Activated CD4-positive, CD25-positive, alpha-beta regulatory T cell treated with anti-CD3 and anti-CD28 coated beads, Interleukin-2, amount 50 U/mL, for 72 hours (primary cell): ENCODE measurements around the gene LDAH.

Experiments
- DNase-seq: peaks from one replicate; pipeline ENCODE4 v3.0.0; 2021

Gene LDAH

DNA sequence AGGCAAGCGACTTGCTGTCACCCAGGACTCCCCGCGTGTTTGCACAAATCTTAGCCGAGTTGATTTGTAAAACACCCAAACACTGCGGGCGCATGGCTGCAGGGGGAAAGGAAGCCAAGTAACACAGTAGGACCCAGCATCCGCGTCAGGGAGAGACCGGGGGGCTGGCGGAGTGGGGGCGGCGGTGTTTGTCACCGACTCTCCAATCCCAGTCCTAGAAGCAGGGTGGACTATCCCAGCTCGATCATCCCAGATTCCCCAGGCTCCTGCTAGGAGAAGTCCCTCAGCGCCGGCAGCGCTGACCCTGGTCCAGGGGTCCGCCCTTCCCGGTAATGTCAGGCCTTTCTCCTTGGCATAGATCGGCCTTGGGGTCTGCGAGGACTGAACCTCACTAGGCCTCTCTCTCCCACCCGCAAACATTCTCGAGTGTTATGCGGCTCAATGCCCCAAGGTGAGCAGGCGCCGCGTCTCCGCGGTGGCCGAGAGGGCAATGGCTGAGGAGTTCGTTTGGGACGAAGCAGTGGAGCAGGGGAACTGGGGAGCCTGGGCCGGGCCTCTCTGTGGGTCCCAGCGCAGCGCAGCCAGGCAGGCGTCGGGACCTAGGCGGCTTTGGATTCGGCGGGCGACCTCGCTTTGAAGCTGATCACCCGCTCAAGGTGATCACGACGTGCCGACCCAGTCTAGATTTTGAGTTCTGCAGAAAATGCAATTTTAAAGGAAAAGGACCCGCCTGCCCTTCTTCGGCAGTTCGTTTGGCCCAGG lies 157.5 kb downstream of the LDAH start:
- DNase-seq: no peak

- no peak for DNase-seq
Measured at GRCh38 chr2:20664431-20665242, 158.3 kb downstream of the LDAH start.

GRCh38 chr2:20664071-20664390 lies 158.9 kb downstream of the LDAH start:
- no peak for DNase-seq

DNA sequence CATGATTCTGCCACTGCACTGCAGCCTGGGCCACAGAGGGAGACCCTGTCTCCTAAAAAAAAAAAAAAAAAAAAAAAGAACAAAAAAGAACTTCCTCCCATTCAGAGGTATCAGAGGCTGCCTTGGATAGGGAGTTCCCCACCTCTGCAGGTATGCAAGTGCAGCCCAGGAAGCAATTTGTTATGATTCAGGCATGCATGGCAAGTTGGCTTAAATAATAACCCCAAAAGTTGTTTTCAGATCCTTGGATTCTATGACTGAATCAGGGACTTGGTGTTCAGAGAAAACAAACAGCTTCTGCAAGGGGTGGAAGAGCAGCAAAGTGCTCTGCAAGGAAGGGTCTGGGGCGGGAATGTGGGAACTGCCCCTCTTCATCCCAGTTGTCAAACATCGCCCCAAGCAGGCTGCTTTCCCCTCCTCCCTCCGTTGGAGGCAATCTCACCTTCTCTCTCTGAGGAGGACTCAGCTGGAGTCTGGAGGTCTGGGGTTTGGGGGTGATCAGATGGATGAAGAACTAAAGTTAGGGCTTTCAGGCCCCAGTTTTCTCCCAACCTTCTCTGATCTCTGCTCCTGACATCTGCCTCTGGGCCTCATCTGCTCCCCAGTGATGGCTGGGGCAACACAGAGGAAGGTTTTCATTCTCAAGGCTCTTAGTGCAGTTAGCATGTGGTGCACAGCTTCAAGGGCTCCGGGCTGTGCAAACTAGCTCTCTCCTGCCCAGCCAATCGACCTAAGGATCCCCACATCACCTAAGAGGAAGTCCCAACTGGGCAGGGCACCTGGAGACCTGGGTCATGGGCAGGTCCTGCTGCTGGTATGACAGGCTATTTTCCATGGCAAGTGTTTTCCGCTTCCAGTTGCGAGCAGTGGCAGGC lies 159.5 kb downstream of the LDAH start:
- peak; percentile 17 for DNase-seq

DNA sequence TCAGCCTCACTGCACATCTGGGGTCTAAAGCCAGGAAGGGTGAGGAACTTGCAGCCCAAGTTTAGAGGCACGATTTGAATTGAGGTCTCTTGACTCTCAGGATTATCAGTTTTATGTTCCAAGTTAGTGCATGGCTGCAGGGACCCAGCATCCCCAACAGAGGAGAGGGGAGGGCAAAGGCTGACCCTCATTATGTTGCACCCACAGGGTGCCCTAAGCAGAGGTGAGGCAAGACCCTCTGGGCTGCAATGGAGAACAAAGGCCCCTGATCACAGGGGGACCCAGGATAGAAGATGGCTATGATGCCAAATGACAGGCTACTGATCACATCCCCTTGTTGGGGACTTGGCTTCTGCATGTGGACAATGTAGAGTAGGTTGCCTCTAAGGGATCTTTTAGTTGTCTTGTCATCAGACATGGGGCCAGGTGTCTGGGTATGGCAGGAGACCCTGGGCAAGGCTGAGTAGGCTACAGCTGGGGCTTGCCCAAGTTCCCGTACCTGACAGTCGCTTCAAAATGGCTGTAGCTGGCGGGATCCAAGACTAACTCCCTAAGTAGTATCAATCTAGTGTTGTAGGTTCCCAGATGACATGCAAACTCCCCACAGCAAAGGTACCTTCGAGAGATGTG lies 160.5 kb downstream of the LDAH start:
- DNase-seq: peak; percentile 21

DNA sequence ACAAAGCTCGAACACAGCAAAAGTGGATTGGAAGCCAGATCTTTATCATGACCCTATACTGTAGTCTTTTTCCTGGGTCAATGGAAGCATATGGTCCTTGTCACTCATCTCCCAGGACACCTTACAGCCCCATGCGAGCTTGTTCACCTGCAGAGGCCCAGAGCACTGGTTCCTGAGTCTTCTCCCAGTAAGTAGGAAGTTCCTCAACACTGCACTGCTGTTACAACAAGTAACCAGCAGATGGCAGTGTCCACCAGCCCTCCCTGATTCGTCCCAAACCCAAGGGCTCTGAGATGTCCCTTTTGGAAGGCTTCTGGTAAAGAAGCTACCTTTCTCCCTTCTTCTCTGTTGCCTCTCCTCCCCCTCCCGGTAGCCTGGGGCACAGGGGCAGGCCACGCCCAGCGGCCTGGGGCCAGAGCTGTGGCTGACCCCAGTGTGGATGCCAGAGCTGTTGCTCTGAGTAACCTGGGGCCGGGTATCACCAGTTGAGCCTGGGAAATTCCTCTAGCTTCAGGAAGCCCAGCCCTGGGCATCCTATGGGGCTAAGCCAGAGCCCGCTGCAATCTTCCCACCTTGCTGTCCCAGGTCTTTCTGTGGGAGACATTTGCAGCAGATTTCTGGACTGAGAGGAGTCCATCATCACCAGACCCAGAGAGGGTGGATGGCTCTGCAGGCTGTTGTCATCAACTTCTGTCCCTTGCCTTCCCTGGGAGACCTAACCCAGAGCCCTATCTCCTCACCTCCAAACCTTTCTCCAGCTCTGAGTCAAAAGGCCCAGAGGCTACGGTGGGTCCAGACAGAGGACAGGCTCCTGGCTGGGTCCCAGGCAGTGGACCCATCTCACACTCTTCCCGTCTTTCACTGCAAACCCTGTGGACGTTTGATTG lies 161.2 kb downstream of the LDAH start:
- DNase-seq: peak; percentile 65

GRCh38 chr2:20660506-20661420 lies 162.1 kb downstream of the LDAH start:
- DNase-seq: no peak

- DNase-seq: no peak
Measured at GRCh38 chr2:20657522-20658235, 165.2 kb downstream of the LDAH start.

DNA sequence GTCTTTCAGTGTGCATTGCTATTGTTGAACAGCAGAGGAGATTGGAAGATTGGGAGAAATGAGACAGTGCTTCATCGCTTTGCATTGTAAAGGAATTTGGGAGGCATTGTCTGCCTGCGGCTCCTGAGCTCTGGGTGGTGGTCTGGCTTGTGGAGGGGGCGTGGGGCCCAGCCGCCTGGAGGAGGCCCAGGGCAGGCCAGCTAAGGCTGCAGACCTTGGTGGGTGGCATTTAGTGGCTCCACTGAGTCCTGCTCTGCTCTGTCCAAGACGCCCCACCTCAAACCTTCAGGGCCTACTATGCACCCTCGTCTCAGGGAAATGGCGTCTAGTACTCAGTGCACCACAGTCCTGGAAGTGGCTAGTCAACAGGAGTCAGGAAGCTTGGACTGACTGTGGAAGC lies 166.3 kb downstream of the LDAH start:
- no peak for DNase-seq

GRCh38 chr2:20654535-20654813 lies 168.4 kb downstream of the LDAH start:
- no peak for DNase-seq

DNA sequence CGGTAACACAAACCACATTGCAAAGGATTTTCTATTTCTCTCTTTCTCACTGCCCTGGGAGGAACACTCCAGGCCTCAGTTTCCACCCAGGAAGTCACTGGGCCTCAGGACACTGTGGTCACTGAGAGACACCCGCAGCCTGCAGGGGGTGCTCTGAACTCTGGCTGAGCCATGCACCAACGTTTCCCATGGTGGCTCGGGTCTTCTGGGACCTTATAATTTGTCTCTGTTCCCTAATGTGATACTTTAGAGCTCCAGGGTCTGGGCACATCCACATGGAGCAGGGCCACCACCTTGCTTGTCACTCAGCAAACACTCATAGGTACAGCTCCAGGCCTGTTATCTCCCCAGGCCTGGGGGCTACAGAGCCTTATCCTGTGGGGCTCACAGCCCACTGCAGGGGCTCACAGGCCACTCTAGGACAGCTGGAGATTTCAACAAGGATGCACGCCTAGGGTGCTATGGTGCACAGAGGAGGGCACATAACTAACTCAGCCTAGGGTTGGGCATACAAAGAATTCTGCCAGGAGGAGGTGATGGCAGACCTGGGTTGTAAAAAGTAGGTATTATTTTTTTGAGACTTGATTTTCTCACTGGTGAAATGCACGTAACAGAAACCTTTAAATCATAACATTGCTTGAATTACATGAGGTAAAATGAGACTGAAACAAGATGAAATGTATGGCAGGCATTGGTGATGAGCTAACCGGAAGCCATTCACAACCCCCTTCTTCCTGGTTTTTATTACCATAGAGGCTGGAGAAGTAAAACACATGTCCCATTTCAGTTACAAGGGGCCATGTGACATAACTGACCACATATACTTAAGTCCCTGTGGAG lies 169.0 kb downstream of the LDAH start:
- DNase-seq: no peak

DNA sequence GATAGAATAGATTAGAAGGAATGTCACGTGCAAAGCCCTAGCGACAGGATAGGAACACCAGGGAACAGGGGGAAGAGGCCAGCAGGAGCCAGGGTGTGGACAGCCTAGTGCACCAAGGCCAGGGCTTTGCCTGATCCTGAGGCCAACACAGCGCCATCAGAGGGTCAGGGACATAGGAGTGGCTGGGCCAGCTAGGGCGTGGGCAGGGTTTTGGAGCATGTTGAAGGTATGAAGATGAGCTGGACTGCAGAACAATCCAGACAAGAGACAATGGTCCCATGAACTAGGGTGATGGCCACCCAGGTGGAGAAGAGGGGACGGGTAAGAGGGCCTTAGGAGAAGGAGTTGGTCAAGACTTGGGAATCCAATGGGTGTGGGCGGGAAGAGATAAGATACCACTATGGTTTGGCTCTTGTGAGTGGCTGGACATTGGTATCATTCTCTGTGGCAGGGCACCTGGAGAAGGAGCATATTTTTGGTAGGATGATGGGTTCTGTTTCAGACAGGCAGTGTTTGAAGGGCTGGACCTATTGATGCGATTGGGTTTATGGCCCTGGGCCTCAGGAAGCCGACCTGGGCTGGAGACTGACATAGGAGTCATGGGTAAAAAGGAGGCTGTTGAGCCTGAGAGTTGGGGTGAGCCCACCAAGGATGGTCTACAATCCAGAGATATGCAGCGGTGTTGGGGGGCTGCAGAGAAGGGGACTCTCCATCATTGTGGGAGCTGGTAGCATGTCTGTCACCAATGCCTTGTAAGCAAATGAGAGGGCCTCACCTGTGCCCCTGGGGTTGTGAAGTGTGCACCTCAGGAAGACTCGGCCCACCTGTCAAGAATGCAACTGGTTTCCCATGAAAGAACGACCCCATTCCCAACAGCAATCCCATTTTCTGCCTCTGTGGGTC lies 170.0 kb downstream of the LDAH start:
- no peak for DNase-seq

DNA sequence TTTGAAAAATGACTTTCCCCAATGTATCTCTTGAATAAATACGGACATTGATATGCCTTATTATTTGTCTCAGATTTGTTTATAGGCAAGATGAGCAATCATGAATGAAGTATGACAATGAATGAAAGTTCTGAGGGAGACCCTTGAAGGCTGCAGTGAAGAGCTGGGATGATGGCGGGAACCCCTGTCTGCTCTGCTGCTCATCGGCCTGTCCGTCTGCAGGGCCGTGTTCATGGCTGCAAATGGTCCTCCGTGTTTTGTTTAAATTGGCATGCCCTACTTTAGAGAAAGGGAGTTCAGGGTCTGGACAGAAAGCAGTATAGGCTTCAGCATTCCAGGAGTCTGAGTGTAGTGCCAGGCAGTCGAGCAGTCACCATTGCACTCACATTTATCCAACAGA lies 170.8 kb downstream of the LDAH start:
- DNase-seq: no peak

DNA sequence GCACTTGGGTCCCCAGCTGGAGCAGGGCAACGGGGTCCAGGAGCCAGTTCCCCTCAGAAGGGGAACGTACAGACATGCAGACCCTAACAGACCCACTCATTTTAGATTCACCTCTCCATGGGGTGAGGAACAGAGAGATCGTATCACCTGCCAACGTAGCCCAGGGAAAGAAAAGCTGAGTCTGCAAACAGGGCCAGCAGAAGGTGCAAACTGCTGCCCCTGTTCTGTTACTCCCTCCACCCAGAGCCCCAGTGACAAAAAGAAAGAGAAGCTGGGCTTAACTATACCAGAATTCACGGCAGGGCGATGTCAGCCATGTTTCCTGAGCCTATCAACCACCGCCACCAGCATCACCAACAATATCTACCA lies 171.2 kb downstream of the LDAH start:
- DNase-seq: no peak

DNA sequence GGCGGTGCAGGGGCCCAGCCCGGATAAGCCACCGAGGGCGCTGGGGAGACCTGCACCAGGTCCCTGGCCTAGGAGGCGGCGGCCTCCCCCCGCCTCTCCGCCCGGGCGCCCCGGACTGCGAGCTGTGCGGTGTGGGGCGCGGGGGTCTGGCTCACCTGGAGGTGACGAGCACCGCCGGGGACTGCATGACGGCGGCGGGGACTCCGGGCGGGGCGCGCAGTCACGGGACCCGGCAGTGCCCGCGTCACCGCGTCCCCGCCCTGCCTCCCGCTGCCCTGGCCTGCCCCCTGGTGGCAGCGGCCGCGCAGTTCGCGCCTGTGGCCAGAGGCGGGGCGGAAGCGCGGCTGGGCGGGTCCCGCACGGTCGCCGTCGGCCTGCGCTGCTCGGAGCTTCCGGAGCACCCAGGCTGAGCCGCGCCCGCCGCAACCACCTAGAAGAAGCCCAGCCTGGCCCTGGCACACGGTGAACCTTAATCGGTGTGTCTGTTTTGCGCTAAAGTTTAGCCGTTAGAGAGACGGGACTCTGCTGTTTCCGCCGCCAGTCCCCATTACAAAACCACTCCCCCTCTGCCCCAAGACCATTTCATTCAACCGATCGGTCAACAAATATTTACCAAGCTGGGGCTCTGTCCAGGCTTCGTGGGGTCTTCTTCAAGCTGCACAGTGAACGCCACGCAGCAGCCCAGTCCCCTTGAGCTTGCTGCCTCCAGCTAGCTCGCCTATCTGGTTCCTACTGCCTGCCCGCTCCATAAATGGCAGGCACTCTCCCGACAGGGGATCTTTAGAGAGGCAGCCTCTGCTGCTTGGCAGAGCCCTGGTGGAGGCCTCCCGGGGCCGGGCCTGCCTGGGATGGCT lies 171.8 kb downstream of the LDAH start, which contains the start of gene HS1BP3:
Gene HS1BP3, minus strand, starts transcription at position 222 of the 854 bp plus-strand sequence. Its CDS starts 35 bp downstream, at position 187.
- DNase-seq: peak; percentile 94

- DNase-seq: peak; percentile 40
Measured at GRCh38 chr2:20650393-20650876, 172.5 kb downstream of the LDAH start.

GRCh38 chr2:20649976-20650375 lies 172.9 kb downstream of the LDAH start:
- no peak for DNase-seq
